NCI-H1092 treated with DMSO at 0.1 percent for 48 hours (cell line): ENCODE measurements around the gene DST.

ENCODE experiments used
- DNase-seq: peaks from one replicate; lab custom pipeline; 2025; lab: John Stamatoyannopoulos, UW

Gene DST

GRCh38 chr6:56642366-56643261 is at the start of gene DST:
Gene DST, minus strand, starts transcription at chr6:56642889.
- DNase-seq = no peak

- DNase-seq = no peak
Observed at GRCh38 chr6:56691814-56692213, 49.1 kb upstream of the DST start.

- DNase-seq = no peak
Observed at GRCh38 chr6:56691286-56691595, 48.6 kb upstream of the DST start.

GRCh38 chr6:56690519-56691285 is 48.0 kb upstream of the DST start:
- DNase-seq = no peak

- DNase-seq = no peak
Observed at GRCh38 chr6:56689663-56690062, 47.0 kb upstream of the DST start.

GRCh38 chr6:56689114-56689513 is 46.4 kb upstream of the DST start:
- DNase-seq = no peak

- DNase-seq = no peak
Observed at GRCh38 chr6:56688521-56688920, 45.8 kb upstream of the DST start.

- DNase-seq = no peak
Observed at GRCh38 chr6:56687551-56687950, 44.9 kb upstream of the DST start.

- no peak for DNase-seq
Observed at GRCh38 chr6:56686429-56686828, 43.7 kb upstream of the DST start.

- DNase-seq = no peak
Observed at GRCh38 chr6:56685994-56686393, 43.3 kb upstream of the DST start.

GRCh38 chr6:56685102-56685733 is 42.5 kb upstream of the DST start:
- DNase-seq = no peak

GRCh38 chr6:56684342-56685101 is 41.8 kb upstream of the DST start:
- no peak for DNase-seq

- no peak for DNase-seq
Observed at GRCh38 chr6:56683882-56684281, 41.2 kb upstream of the DST start.

GRCh38 chr6:56682635-56683034 is 39.9 kb upstream of the DST start:
- DNase-seq = no peak

GRCh38 chr6:56677559-56677958 is 34.9 kb upstream of the DST start:
- DNase-seq = no peak

GRCh38 chr6:56671651-56672461 is 29.2 kb upstream of the DST start:
- DNase-seq = no peak

GRCh38 chr6:56671160-56671559 is 28.5 kb upstream of the DST start:
- DNase-seq = no peak

GRCh38 chr6:56669041-56669440 is 26.4 kb upstream of the DST start:
- DNase-seq = no peak

- no peak for DNase-seq
Observed at GRCh38 chr6:56668158-56668557, 25.5 kb upstream of the DST start.

- no peak for DNase-seq
Observed at GRCh38 chr6:56667336-56667735, 24.6 kb upstream of the DST start.

GRCh38 chr6:56664029-56664428 is 21.3 kb upstream of the DST start:
- no peak for DNase-seq
